T-helper 2 cell treated with Interferon-gamma antibody and Interleukin-4, amounts not matched to agents 100 ng/mL and 5 ng/mL, for 36 hours (primary cell): ENCODE data around the gene EPB41L3. TPM values are rescaled to one million over a fixed set of nuclear protein-coding genes. Genes with fewer than 3 reads are reported as not detected.

Experiments used
- total RNA-seq: library from RNA; stranded (reverse); gene quantifications from 2 replicates; pipeline ENCODE4 v1.2.3, GENCODE V29; 2022

EPB41L3 gene
- total RNA-seq, 1 donor from 2014 or later: 1.6 TPM

Other genes with a start within 250 kb of the EPB41L3 start
- gene ZBTB14, start 248.3 kb downstream of the EPB41L3 start, total RNA-seq: 22.1 and 23.1 TPM in 2 replicates